ENCODE results near the gene ARMH2. TPM values are rescaled to one million over a fixed set of nuclear protein-coding genes. Genes with fewer than 3 reads are reported as not detected.

The ARMH2 gene
- total RNA-seq: not detected

- DNase-seq: no peak
- TF ChIP-seq CTCF (IDR thresholded peaks at IDR 0.05): no peak
- TF ChIP-seq POLR2A (IDR thresholded peaks at IDR 0.05): no peak
- no peaks in the 10 kb centered on the region for H3K27me3 ChIP-seq
- WGBS, 2 donors: 94 to 96% methylated on average over 13 of the region's 13 CpGs
- H3K4me3 ChIP-seq: no peak within 1 kb of the TSS
- H3K27ac ChIP-seq: no peak within 1 kb of the TSS
- H3K9me3 ChIP-seq: no peaks in the 10 kb centered on the region
- no peaks in the 10 kb centered on the region for H3K36me3 ChIP-seq
- intact Hi-C loops (cut with DNase I): no loop called here
- peaks cover 0 to 10% (median 0%) of the 10 kb centered on the region in 3 donors for H3K4me1 ChIP-seq
These were observed at the start of gene ARMH2 for GRCh38 chr6:24798740-24799540. ARMH2 (minus strand) TSS chr6:24798917; CDS start chr6:24798857, 60 bp downstream.

GRCh38 chr6:24848461-24848860 is 49.7 kb upstream of the ARMH2 start:
- Histone ChIP-seq H3K36me3 (peaks cover 0 to 7% (median 0%) of the 10 kb centered on the region in 3 donors), H3K4me3 (no peak overlapping the region), H3K4me1 (peaks cover 0 to 11% (median 4%) of the 10 kb centered on the region in 3 donors), H3K27me3 (no peaks in the 10 kb centered on the region), H3K27ac (no peak overlapping the region), H3K9me3 (no peaks in the 10 kb centered on the region)
- DNase-seq: no peak
- 92 to 98% methylated on average over 4 of the region's 4 CpGs for WGBS, 2 donors
- intact Hi-C loops (cut with DNase I): no loop called here
- no peak for TF ChIP-seq CTCF (IDR thresholded peaks at IDR 0.05)
- TF ChIP-seq POLR2A (IDR thresholded peaks at IDR 0.05): no peak

GRCh38 chr6:24847402-24847801 is 48.7 kb upstream of the ARMH2 start:
- peak overlapping the region in 1 of 4 donors; percentile 6 for H3K4me3 ChIP-seq
- WGBS, 2 donors: 38 to 54% methylated on average over 5 to 7 of the region's 7 CpGs
- no peak overlapping the region for H3K27ac ChIP-seq
- no peak for DNase-seq
- TF ChIP-seq POLR2A (IDR thresholded peaks at IDR 0.05) (no peak), CTCF (IDR thresholded peaks at IDR 0.05) (no peak)
- no peaks in the 10 kb centered on the region for H3K27me3 ChIP-seq
- intact Hi-C loops (cut with DNase I): no loop called here
- H3K4me1 ChIP-seq: peaks cover 0 to 11% (median 4%) of the 10 kb centered on the region in 3 donors
- H3K9me3 ChIP-seq: no peaks in the 10 kb centered on the region
- peaks cover 0 to 7% (median 0%) of the 10 kb centered on the region in 3 donors for H3K36me3 ChIP-seq

- no peak for TF ChIP-seq POLR2A (IDR thresholded peaks at IDR 0.05)
- no peak for TF ChIP-seq CTCF (IDR thresholded peaks at IDR 0.05)
- no peaks in the 10 kb centered on the region for H3K9me3 ChIP-seq
- no peak overlapping the region for H3K27ac ChIP-seq
- 71 to 93% methylated on average over 4 of the region's 4 CpGs for WGBS, 2 donors
- H3K4me3 ChIP-seq: no peak overlapping the region
- no peaks in the 10 kb centered on the region for H3K27me3 ChIP-seq
- H3K4me1 ChIP-seq: peaks cover 0 to 11% (median 4%) of the 10 kb centered on the region in 3 donors
- intact Hi-C loops (cut with DNase I): no loop called here
- DNase-seq: no peak
- peaks cover 0 to 7% (median 0%) of the 10 kb centered on the region in 3 donors for H3K36me3 ChIP-seq
These were observed 46.9 kb upstream of the ARMH2 start for GRCh38 chr6:24845578-24845977.

GRCh38 chr6:24844903-24845302 is 46.2 kb upstream of the ARMH2 start:
- Histone ChIP-seq H3K4me3 (no peak overlapping the region), H3K4me1 (peaks cover 0 to 11% (median 4%) of the 10 kb centered on the region in 3 donors), H3K36me3 (peaks cover 0 to 7% (median 0%) of the 10 kb centered on the region in 3 donors), H3K27me3 (no peaks in the 10 kb centered on the region), H3K27ac (no peak overlapping the region), H3K9me3 (no peaks in the 10 kb centered on the region)
- no peak for DNase-seq
- TF ChIP-seq CTCF (IDR thresholded peaks at IDR 0.05) (no peak), POLR2A (IDR thresholded peaks at IDR 0.05) (no peak)
- 86 to 88% methylated on average over 6 of the region's 6 CpGs for WGBS, 2 donors
- intact Hi-C loops (cut with DNase I): no loop called here

Data from esophagus squamous epithelium (tissue), 5 donors.